Activated T-cell treated with anti-CD3 and anti-CD28 coated beads, Interleukin-2, amount 50 U/mL, for 4 hours (primary cell): ENCODE data around the gene FAM3C. TPM values are rescaled to one million over a fixed set of nuclear protein-coding genes. Genes with fewer than 3 reads are reported as not detected.
"Not testable (repeated sequence)": the region's sequence is repeated elsewhere in the genome, so short reads cannot be mapped to it uniquely, and the experiment has no call there.

ENCODE experiments used
- ATAC-seq, 2 donors: fragments of 200-7000 bp; cut with Tn5 transposase; one replicate each; pipeline ENCODE4 v1.10.0; 2021
- DNase-seq: peaks from one replicate; pipeline ENCODE4 v3.0.0-alpha.2; 2020
- H3K27me3 Mint-ChIP-seq: one replicate; pipeline ENCODE4 v1.8.0; 2021; ENCODE audit warnings: low read depth, mixed read lengths
- H3K36me3 Mint-ChIP-seq: one replicate; pipeline ENCODE4 v1.8.0; 2022; ENCODE audit warnings: mixed read lengths; ENCODE audit not compliant: insufficient read depth
- H3K4me1 Mint-ChIP-seq: one replicate; pipeline ENCODE4 v1.8.0; 2021; ENCODE audit warnings: low read depth, mixed read lengths
- H3K4me3 Mint-ChIP-seq: one replicate; pipeline ENCODE4 v1.8.0; 2021; ENCODE audit warnings: mild to moderate bottlenecking, moderate library complexity, mixed read lengths
- H3K9me3 Mint-ChIP-seq: one replicate; pipeline ENCODE4 v1.8.0; 2021; ENCODE audit warnings: mixed read lengths
- total RNA-seq, 3 donors: library from RNA; stranded (reverse); gene quantifications; one replicate each; pipeline ENCODE4 v1.2.1, GENCODE V29; 2021

FAM3C gene
- total RNA-seq, 3 donors from 2014 or later = 32.9 to 33.5 (median 33.1) TPM

DNA sequence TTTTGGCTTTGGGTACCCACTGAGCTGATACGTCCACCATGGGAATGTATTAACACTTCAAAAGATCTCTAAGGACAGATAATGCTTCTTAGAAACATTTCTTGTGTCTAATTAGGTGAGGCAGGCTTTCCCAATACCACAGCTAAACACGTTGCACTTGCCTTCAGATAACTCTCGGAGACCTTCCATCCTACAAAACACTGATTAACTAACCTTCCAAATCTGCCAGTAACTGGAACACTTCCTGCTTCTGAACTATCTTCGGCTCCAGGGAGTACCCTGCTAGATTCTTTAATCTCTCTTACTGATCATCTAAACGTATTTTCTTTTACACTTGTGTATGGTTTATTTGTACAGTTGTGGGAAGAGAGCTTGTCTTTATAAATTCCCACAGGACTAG, 68.4 kb downstream of the FAM3C start:
- DNase-seq (no peak), ATAC-seq (no peak)
- Mint-ChIP-seq H3K27me3 (peaks cover 56% of the 10 kb centered on the region), H3K4me3 (no peak overlapping the region), H3K4me1 (peaks cover 20% of the 10 kb centered on the region), H3K9me3 (no peaks in the 10 kb centered on the region), H3K36me3 (no peaks in the 10 kb centered on the region)

- peaks cover 4% of the 10 kb centered on the region for H3K4me1 Mint-ChIP-seq
- H3K27me3 Mint-ChIP-seq = peaks cover 30% of the 10 kb centered on the region
- H3K36me3 Mint-ChIP-seq = no peaks in the 10 kb centered on the region
- no peaks in the 10 kb centered on the region for H3K9me3 Mint-ChIP-seq
- no peak for ATAC-seq
- no peak overlapping the region for H3K4me3 Mint-ChIP-seq
- DNase-seq = no peak
Measured at GRCh38 chr7:121323515-121324302, 72.4 kb downstream of the FAM3C start.

- Mint-ChIP-seq H3K9me3 (no peaks in the 10 kb centered on the region), H3K36me3 (no peaks in the 10 kb centered on the region), H3K4me3 (no peak overlapping the region), H3K27me3 (peaks cover 21% of the 10 kb centered on the region), H3K4me1 (no peaks in the 10 kb centered on the region)
- no peak for DNase-seq
- ATAC-seq = no peak
Measured at GRCh38 chr7:121322460-121322859, 73.6 kb downstream of the FAM3C start.

DNA sequence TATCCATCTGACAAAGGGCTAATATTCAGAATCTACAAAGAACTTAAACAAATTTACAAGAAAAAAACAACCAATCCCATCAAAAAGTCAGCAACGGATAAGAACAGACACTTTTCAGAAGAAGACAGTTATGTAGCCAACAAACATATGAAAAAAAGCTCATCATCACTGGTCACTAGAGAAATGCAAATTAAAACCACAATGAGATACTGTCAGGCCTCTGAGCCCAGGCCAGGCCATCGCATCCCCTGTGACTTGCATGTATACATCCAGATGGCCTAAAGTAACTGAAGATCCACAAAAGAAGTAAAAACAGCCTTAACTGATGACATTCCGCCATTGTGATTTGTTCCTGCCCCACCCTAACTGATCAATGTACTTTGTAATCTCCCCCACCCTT, 80.9 kb downstream of the FAM3C start:
- not testable (repeated sequence) for H3K36me3 Mint-ChIP-seq, ATAC-seq, DNase-seq, H3K4me3 Mint-ChIP-seq, H3K4me1 Mint-ChIP-seq, H3K27me3 Mint-ChIP-seq, H3K9me3 Mint-ChIP-seq

GRCh38 chr7:121313793-121314676, 82.1 kb downstream of the FAM3C start:
- Mint-ChIP-seq H3K4me3 (no peak overlapping the region), H3K9me3 (no peaks in the 10 kb centered on the region), H3K36me3 (no peaks in the 10 kb centered on the region), H3K27me3 (peaks cover 15% of the 10 kb centered on the region), H3K4me1 (no peaks in the 10 kb centered on the region)
- no peak for DNase-seq
- no peak for ATAC-seq

DNA sequence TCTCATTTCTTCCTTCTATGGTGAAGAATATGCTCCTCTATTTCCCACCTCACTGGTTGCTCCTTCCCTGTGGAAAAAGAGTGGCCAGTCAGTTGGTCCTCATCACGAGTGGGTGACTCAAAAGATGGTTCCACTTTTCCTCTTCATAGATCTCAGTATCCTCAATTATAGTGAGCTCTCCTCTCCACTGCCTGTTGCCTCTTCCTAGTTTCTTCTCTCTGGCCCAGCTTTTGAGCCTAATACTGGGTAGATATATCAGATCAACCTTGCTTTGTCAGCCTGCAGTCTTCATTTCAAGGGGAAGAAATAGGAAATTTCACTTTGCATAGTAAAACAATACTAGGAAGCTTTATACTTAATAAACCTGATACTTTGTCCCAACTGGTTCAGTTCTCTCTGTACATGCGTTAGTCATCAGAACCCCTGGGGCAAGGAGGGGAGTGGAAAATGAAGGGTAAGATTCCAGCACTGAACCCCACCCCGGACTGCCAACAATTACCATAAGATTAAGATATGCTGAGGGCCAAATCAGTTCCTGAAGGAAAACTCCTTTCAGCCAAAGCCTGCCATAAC, 82.8 kb downstream of the FAM3C start:
- no peak for ATAC-seq
- H3K4me1 Mint-ChIP-seq = no peaks in the 10 kb centered on the region
- H3K36me3 Mint-ChIP-seq = no peaks in the 10 kb centered on the region
- H3K27me3 Mint-ChIP-seq = peaks cover 19% of the 10 kb centered on the region
- H3K9me3 Mint-ChIP-seq = no peaks in the 10 kb centered on the region
- DNase-seq = no peak
- H3K4me3 Mint-ChIP-seq = no peak overlapping the region

GRCh38 chr7:121307021-121307574, 89.0 kb downstream of the FAM3C start:
- H3K27me3 Mint-ChIP-seq = peaks cover 28% of the 10 kb centered on the region
- H3K4me3 Mint-ChIP-seq = no peak overlapping the region
- peaks cover 6% of the 10 kb centered on the region for H3K4me1 Mint-ChIP-seq
- DNase-seq (no peak), ATAC-seq (peak; percentile 26 to 30)
- H3K9me3 Mint-ChIP-seq = no peaks in the 10 kb centered on the region
- H3K36me3 Mint-ChIP-seq = no peaks in the 10 kb centered on the region

- Mint-ChIP-seq H3K27me3 (peaks cover 32% of the 10 kb centered on the region), H3K4me1 (peaks cover 6% of the 10 kb centered on the region), H3K4me3 (no peak overlapping the region), H3K9me3 (no peaks in the 10 kb centered on the region), H3K36me3 (no peaks in the 10 kb centered on the region)
- no peak for DNase-seq
- ATAC-seq = peak; percentile 35 to 56
Measured at GRCh38 chr7:121306565-121306964, 89.5 kb downstream of the FAM3C start.

- no peak for ATAC-seq
- no peaks in the 10 kb centered on the region for H3K9me3 Mint-ChIP-seq
- peaks cover 34% of the 10 kb centered on the region for H3K27me3 Mint-ChIP-seq
Measured at GRCh38 chr7:121305109-121305508, 91.0 kb downstream of the FAM3C start.

GRCh38 chr7:121304102-121304658, 91.9 kb downstream of the FAM3C start:
- peaks cover 6% of the 10 kb centered on the region for H3K4me1 Mint-ChIP-seq
- H3K36me3 Mint-ChIP-seq = no peaks in the 10 kb centered on the region
- peaks cover 31% of the 10 kb centered on the region for H3K27me3 Mint-ChIP-seq
- DNase-seq (no peak), ATAC-seq (no peak)
- H3K9me3 Mint-ChIP-seq = no peaks in the 10 kb centered on the region
- no peak overlapping the region for H3K4me3 Mint-ChIP-seq

More at GRCh38 chr7:121305109-121305508, 91.0 kb downstream of the FAM3C start:
- Mint-ChIP-seq H3K36me3 (no peaks in the 10 kb centered on the region), H3K4me3 (no peak overlapping the region), H3K4me1 (peaks cover 6% of the 10 kb centered on the region)
- no peak for DNase-seq

- no peak for DNase-seq
- no peak overlapping the region for H3K4me3 Mint-ChIP-seq
- ATAC-seq = no peak
- H3K27me3 Mint-ChIP-seq = peaks cover 30% of the 10 kb centered on the region
- H3K9me3 Mint-ChIP-seq = no peaks in the 10 kb centered on the region
- H3K36me3 Mint-ChIP-seq = no peaks in the 10 kb centered on the region
- H3K4me1 Mint-ChIP-seq = peaks cover 6% of the 10 kb centered on the region
Measured at GRCh38 chr7:121303422-121304101, 92.5 kb downstream of the FAM3C start.

- peaks cover 22% of the 10 kb centered on the region for H3K27me3 Mint-ChIP-seq
- peaks cover 6% of the 10 kb centered on the region for H3K4me1 Mint-ChIP-seq
- no peak overlapping the region for H3K4me3 Mint-ChIP-seq
- no peaks in the 10 kb centered on the region for H3K9me3 Mint-ChIP-seq
- ATAC-seq (peak; percentile 72 to 73), DNase-seq (no peak)
- H3K36me3 Mint-ChIP-seq = no peaks in the 10 kb centered on the region
Measured at GRCh38 chr7:121302214-121302745, 93.8 kb downstream of the FAM3C start.

GRCh38 chr7:121301446-121302213, 94.5 kb downstream of the FAM3C start:
- Mint-ChIP-seq H3K27me3 (peaks cover 21% of the 10 kb centered on the region), H3K4me3 (no peak overlapping the region), H3K4me1 (peaks cover 4% of the 10 kb centered on the region), H3K36me3 (no peaks in the 10 kb centered on the region), H3K9me3 (no peaks in the 10 kb centered on the region)
- no peak for ATAC-seq
- DNase-seq = no peak
